Measurements from ENCODE around the gene SCAI. TPM values are rescaled to one million over a fixed set of nuclear protein-coding genes. Genes with fewer than 3 reads are reported as not detected.

The SCAI gene
- total and polyA plus RNA-seq, 2 donors (not counting 1 experiment from before 2014, with no cell fraction given): 5.4 to 9.7 TPM

DNA sequence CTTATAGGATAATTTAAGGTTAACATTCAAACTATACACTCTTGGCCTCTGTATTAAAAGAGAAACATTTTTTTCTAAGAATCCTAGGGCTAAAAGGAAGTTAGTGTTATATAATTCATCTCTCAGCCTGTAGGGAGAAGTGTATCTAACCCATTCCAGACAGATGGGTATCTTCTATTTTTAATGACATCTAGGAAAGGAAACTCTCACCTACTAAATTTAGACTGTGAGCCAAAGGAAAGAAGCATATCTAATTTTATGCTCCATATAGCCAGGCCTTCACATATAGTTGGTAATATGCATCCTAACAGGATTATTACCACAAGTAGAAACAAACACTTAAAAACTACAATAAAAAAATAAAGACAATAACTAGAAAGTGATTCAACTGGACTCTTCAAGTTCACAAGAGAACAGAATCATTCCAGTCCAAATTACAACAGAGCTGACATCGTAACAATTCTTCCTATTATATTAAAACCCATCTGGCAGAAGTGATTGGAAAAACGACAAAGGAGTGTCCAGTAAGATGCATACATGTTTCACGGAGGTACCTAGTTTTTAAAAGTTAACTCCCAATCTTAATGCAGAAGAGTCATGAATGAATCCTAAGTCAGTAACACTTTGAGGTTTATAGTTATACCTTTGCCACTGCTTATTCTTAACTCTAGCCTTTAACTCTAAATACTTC lies 39.4 kb downstream of the SCAI start:
- Histone ChIP-seq H3K9ac (ENCODE audit: insufficient read depth, low read length) (no peak overlapping the region), H3K36me3 (ENCODE audit: control insufficient read depth, insufficient read depth, low read length) (no peaks in the 10 kb centered on the region)

DNA sequence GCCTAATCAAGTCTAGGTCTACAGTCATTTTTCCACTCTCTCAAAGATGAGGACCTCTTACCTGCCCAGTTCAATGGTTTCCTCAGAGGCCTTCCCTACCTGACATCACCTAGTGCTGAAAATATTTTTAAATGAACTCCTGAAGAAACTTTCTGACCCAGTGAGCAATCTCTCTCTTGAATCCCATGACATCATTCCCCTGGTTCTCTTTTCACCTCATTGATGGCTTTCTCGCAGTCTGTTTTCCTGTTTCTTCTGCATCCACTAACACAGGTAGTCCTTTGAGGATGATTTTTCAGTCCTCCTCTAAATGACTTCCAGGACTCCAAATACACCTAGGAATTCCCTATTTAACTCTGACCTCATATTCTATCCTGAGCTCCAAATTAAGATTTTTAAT lies 40.3 kb downstream of the SCAI start:
- H2AFZ ChIP-seq (ENCODE audit: low read length): no peak overlapping the region
- no peak overlapping the region for H3K4me2 ChIP-seq (ENCODE audit: extremely low read depth, insufficient read depth, low read length)
- no peak overlapping the region for H3K4me3 ChIP-seq (replicated peaks in 1 of 4; ENCODE audit: control extremely low read depth in 1 of 4, insufficient read depth in 1 of 4, low read depth in 3 of 4, low read length in 4 of 4)
- no peak overlapping the region for H3K27ac ChIP-seq (ENCODE audit: insufficient read depth, low read length)
- no peaks in the 10 kb centered on the region for H3K4me1 ChIP-seq (ENCODE audit: control insufficient read depth, extremely low read depth, insufficient read depth, low read length)
- H3K9me3 ChIP-seq (ENCODE audit: control insufficient read depth, insufficient read depth, low read depth, low read length): no peaks in the 10 kb centered on the region
- no peaks in the 10 kb centered on the region for H3K36me3 ChIP-seq (ENCODE audit: control insufficient read depth, insufficient read depth, low read length)
- H3K9ac ChIP-seq (ENCODE audit: insufficient read depth, low read length): no peak overlapping the region
- TF ChIP-seq, protein P1, sequence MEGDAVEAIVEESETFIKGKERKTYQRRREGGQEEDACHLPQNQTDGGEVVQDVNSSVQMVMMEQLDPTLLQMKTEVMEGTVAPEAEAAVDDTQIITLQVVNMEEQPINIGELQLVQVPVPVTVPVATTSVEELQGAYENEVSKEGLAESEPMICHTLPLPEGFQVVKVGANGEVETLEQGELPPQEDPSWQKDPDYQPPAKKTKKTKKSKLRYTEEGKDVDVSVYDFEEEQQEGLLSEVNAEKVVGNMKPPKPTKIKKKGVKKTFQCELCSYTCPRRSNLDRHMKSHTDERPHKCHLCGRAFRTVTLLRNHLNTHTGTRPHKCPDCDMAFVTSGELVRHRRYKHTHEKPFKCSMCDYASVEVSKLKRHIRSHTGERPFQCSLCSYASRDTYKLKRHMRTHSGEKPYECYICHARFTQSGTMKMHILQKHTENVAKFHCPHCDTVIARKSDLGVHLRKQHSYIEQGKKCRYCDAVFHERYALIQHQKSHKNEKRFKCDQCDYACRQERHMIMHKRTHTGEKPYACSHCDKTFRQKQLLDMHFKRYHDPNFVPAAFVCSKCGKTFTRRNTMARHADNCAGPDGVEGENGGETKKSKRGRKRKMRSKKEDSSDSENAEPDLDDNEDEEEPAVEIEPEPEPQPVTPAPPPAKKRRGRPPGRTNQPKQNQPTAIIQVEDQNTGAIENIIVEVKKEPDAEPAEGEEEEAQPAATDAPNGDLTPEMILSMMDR (conservative IDR thresholded peaks at IDR 0.05 in 1 of 2, IDR thresholded peaks at IDR 0.05 in 1 of 2; ENCODE audit: low read depth in 1 of 2, low read length in 2 of 2): no peak
- no peak for TF ChIP-seq EZH2 (IDR thresholded peaks at IDR 0.05; ENCODE audit: low read length, missing control alignments)
- DNase-seq (ENCODE audit: low read depth in 2 of 2): no peak
- H4K20me1 ChIP-seq (ENCODE audit: control insufficient read depth, extremely low read depth, insufficient read depth, low read length): peaks cover 2% of the 10 kb centered on the region
- no peaks in the 10 kb centered on the region for H3K79me2 ChIP-seq (ENCODE audit: control insufficient read depth, insufficient read depth, low read length)
- no peaks in the 10 kb centered on the region for H3K27me3 ChIP-seq (ENCODE audit: control insufficient read depth, insufficient read depth, low read length)

More for the DNA sequence above, 39.4 kb downstream of the SCAI start:
- H4K20me1 ChIP-seq (ENCODE audit: control insufficient read depth, extremely low read depth, insufficient read depth, low read length): peaks cover 2% of the 10 kb centered on the region
- DNase-seq (ENCODE audit: low read depth in 2 of 2): no peak
- no peaks in the 10 kb centered on the region for H3K4me1 ChIP-seq (ENCODE audit: control insufficient read depth, extremely low read depth, insufficient read depth, low read length)
- H2AFZ ChIP-seq (ENCODE audit: low read length): no peak overlapping the region
- H3K9me3 ChIP-seq (ENCODE audit: control insufficient read depth, insufficient read depth, low read depth, low read length): no peaks in the 10 kb centered on the region
- TF ChIP-seq EZH2 (IDR thresholded peaks at IDR 0.05; ENCODE audit: low read length, missing control alignments): no peak
- TF ChIP-seq, protein P1 (conservative IDR thresholded peaks at IDR 0.05 in 1 of 2, IDR thresholded peaks at IDR 0.05 in 1 of 2; ENCODE audit: low read depth in 1 of 2, low read length in 2 of 2): no peak
- no peaks in the 10 kb centered on the region for H3K79me2 ChIP-seq (ENCODE audit: control insufficient read depth, insufficient read depth, low read length)
- no peak overlapping the region for H3K4me2 ChIP-seq (ENCODE audit: extremely low read depth, insufficient read depth, low read length)
- no peak overlapping the region for H3K4me3 ChIP-seq (replicated peaks in 1 of 4; ENCODE audit: control extremely low read depth in 1 of 4, insufficient read depth in 1 of 4, low read depth in 3 of 4, low read length in 4 of 4)
- H3K27ac ChIP-seq (ENCODE audit: insufficient read depth, low read length): no peak overlapping the region
- H3K27me3 ChIP-seq (ENCODE audit: control insufficient read depth, insufficient read depth, low read length): no peaks in the 10 kb centered on the region

- H3K27ac ChIP-seq (ENCODE audit: insufficient read depth, low read length): no peak overlapping the region
- peaks cover 2% of the 10 kb centered on the region for H4K20me1 ChIP-seq (ENCODE audit: control insufficient read depth, extremely low read depth, insufficient read depth, low read length)
- TF ChIP-seq EZH2 (IDR thresholded peaks at IDR 0.05; ENCODE audit: low read length, missing control alignments): no peak
- TF ChIP-seq, protein P1 (conservative IDR thresholded peaks at IDR 0.05 in 1 of 2, IDR thresholded peaks at IDR 0.05 in 1 of 2; ENCODE audit: low read depth in 1 of 2, low read length in 2 of 2): no peak
- no peak overlapping the region for H2AFZ ChIP-seq (ENCODE audit: low read length)
- H3K9ac ChIP-seq (ENCODE audit: insufficient read depth, low read length): no peak overlapping the region
- no peaks in the 10 kb centered on the region for H3K79me2 ChIP-seq (ENCODE audit: control insufficient read depth, insufficient read depth, low read length)
- H3K9me3 ChIP-seq (ENCODE audit: control insufficient read depth, insufficient read depth, low read depth, low read length): no peaks in the 10 kb centered on the region
- DNase-seq (ENCODE audit: low read depth in 2 of 2): no peak
- no peak overlapping the region for H3K4me2 ChIP-seq (ENCODE audit: extremely low read depth, insufficient read depth, low read length)
- H3K36me3 ChIP-seq (ENCODE audit: control insufficient read depth, insufficient read depth, low read length): no peaks in the 10 kb centered on the region
- no peaks in the 10 kb centered on the region for H3K27me3 ChIP-seq (ENCODE audit: control insufficient read depth, insufficient read depth, low read length)
- H3K4me1 ChIP-seq (ENCODE audit: control insufficient read depth, extremely low read depth, insufficient read depth, low read length): no peaks in the 10 kb centered on the region
- no peak overlapping the region for H3K4me3 ChIP-seq (replicated peaks in 1 of 4; ENCODE audit: control extremely low read depth in 1 of 4, insufficient read depth in 1 of 4, low read depth in 3 of 4, low read length in 4 of 4)
Observed at GRCh38 chr9:125100822-125101221, 42.5 kb downstream of the SCAI start.
